Transverse colon (tissue), 4 donors: ENCODE results near the gene GSC2. TPM values are rescaled to one million over a fixed set of nuclear protein-coding genes. Genes with fewer than 3 reads are reported as not detected.

Experiments used
- DNase-seq: peaks from one replicate; pipeline ENCODE4 v3.0.0-alpha.2; 2019
- H3K27ac ChIP-seq, 4 donors: fragments of 200-600 bp; sonication (generic); 2 replicates each; pipeline ENCODE4 v1.5.1; 2016 to 2018; ENCODE audit warnings: inconsistent platforms in 4 of 4
- H3K27me3 ChIP-seq: fragments of 200-600 bp; sonication (generic); 2 replicates; pipeline ENCODE4 v1.5.1; 2017; ENCODE audit warnings: inconsistent platforms
- H3K36me3 ChIP-seq, 4 donors: fragments of 200-600 bp; sonication (generic); 2 replicates each; pipeline ENCODE4 v1.5.1; 2017 to 2019; ENCODE audit warnings: inconsistent platforms in 4 of 4
- H3K4me1 ChIP-seq, 4 donors: fragments of 200-600 bp; sonication (generic); 2 replicates each; pipeline ENCODE4 v1.5.1; 2017 to 2020; ENCODE audit warnings: inconsistent platforms in 4 of 4
- H3K4me3 ChIP-seq, 4 donors: fragments of 200-600 bp; sonication (generic); 1 replicate in 1 of 4; 2 replicates in 3 of 4; pipeline versions ENCODE4 v1.5.1 to v1.6.1; 2017 to 2019; ENCODE audit warnings: inconsistent platforms in 4 of 4
- H3K9me3 ChIP-seq, 2 donors: fragments of 200-600 bp; sonication (generic); 2 replicates each; pipeline ENCODE4 v1.5.1; 2017 to 2019; ENCODE audit warnings: inconsistent platforms in 2 of 2
- CTCF ChIP-seq, 5 experiments: fragments of 200-600 bp in 3 of 5; fragments of 450-650 bp in 2 of 5; sonication (generic) in 3 of 5; IDR thresholded peaks; 1 replicate in 2 of 5; 2 replicates in 3 of 5; pipeline ENCODE4 v1.5.1; 2016 to 2017; ENCODE audit warnings: antibody characterized with exemption in 5 of 5, inconsistent platforms in 3 of 5, mild to moderate bottlenecking in 2 of 5, moderate library complexity in 1 of 5
- EP300 ChIP-seq: sonication (generic); formaldehyde crosslinking; IDR thresholded peaks from one replicate; pipeline ENCODE4 v1.6.1; 2017; ENCODE audit warnings: antibody characterized with exemption, low read depth
- POLR2A ChIP-seq: fragments of 450-650 bp; IDR thresholded peaks from one replicate; pipeline ENCODE4 v1.6.1; 2016; ENCODE audit warnings: antibody characterized with exemption, mild to moderate bottlenecking, moderate library complexity
- POLR2AphosphoS5 ChIP-seq, 3 donors: sonication (generic); formaldehyde crosslinking; IDR thresholded peaks; one replicate each; pipeline ENCODE4 v1.6.1; 2016; ENCODE audit warnings: antibody characterized with exemption in 3 of 3
- WGBS, 2 donors: methylation state at CpG; one replicate each; pipeline ENCODE4 v1.1.5; 2018; ENCODE audit warnings: low coverage in 1 of 2; 5-methylcytosine and 5-hydroxymethylcytosine counted together
- in situ Hi-C, 4 donors: fragments of 200-750 bp; cut with MboI; loops; one replicate each; pipeline versions ENCODE4 v1.15.0 to v1.15.1; 2017; ENCODE audit warnings: low sequenced_read_pairs in 3 of 4, low pct_ligation_motif_present in 1 of 4, low pct_unique_long_range_greater_than_20kb in 1 of 4
- intact Hi-C: fragments of 100-400 bp; cut with DNase I; formaldehyde crosslinking; loops from one replicate; pipeline ENCODE4 v1.15.1; 2023; ENCODE audit warnings: low total_unique reads
- total RNA-seq, 4 donors: library from RNA; depleted of rRNA; stranded (reverse); fragments of >200 nt; gene quantifications; one replicate each; pipeline ENCODE4 v1.1.0, GENCODE V29; 2016

Gene GSC2
- total RNA-seq, 4 donors from 2014 or later: not detected

- H3K4me1 ChIP-seq: peaks cover 9 to 29% (median 25%) of the 10 kb centered on the region in 4 donors
- 83 to 95% methylated on average over 4 of the region's 4 CpGs for WGBS, 2 donors
- intact Hi-C loops: no loop called here
Observed at GRCh38 chr22:19123936-19124335, 26.2 kb downstream of the GSC2 start.

GRCh38 chr22:19122752-19123492, 27.2 kb downstream of the GSC2 start:
- peak overlapping the region; percentile 94 to 97 (median 96) for H3K27ac ChIP-seq
- peak overlapping the region; percentile 22 to 93 (median 70) for H3K4me3 ChIP-seq
- WGBS, 2 donors: 26 to 69% methylated on average over 4 to 25 of the region's 27 CpGs
- H3K27me3 ChIP-seq: no peaks in the 10 kb centered on the region
- no peaks in the 10 kb centered on the region for H3K36me3 ChIP-seq
- H3K9me3 ChIP-seq: no peaks in the 10 kb centered on the region
- peak; percentile 35 for DNase-seq
- H3K4me1 ChIP-seq: peaks cover 10 to 38% (median 32%) of the 10 kb centered on the region in 4 donors
- TF ChIP-seq POLR2A: no peak
- no peak for TF ChIP-seq CTCF (IDR thresholded peaks at IDR 0.05)
- TF ChIP-seq POLR2AphosphoS5 (IDR thresholded peaks at IDR 0.05): no peak
- no peak for TF ChIP-seq EP300
- intact Hi-C loops: no loop called here
- in situ Hi-C loops: no loop called here

More at GRCh38 chr22:19123936-19124335, 26.2 kb downstream of the GSC2 start:
- H3K36me3 ChIP-seq: no peaks in the 10 kb centered on the region
- DNase-seq: no peak
- TF ChIP-seq POLR2A (no peak), CTCF (IDR thresholded peaks at IDR 0.05) (no peak), EP300 (no peak), POLR2AphosphoS5 (IDR thresholded peaks at IDR 0.05) (no peak)
- H3K9me3 ChIP-seq: no peaks in the 10 kb centered on the region
- no peak overlapping the region for H3K4me3 ChIP-seq
- no peak overlapping the region for H3K27ac ChIP-seq
- H3K27me3 ChIP-seq: no peaks in the 10 kb centered on the region
- in situ Hi-C loops: no loop called here

DNA sequence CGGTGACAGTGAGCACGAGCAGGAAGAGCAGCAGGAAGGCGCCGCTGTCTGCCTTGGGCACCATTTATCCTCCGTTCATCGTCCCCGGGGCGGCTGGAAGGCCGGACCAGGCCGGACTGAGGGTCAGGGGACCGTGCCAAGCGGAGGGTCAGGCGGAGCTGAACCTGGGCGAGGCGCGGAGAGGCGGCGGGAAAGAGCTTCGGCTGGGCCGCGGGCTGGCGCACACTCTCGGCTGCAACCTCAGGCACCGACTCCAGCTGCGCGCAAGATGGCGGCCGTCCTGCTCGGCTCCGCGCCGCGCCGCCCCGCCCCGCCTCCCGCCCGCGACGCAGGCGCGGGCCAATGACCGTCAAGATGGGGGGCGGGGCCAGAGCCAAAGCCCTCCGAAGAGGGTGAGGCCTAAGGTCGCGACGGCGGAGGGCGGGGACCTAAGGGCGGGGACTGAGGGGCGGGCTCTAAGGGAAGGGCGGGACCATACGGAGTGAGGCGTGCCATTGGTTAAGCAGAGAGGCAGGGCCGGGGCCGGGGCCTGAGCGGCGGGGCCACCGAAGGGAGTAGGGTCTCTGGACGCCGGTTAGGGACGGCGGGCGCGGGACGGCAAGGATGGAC, 27.8 kb downstream of the GSC2 start, which contains the start of gene DGCR2:
Gene DGCR2 (minus strand): TSS at position 270 of the 609 bp plus-strand sequence. CDS start 206 bp downstream, at position 64.
- 2% methylated on average over 16 of the region's 67 CpGs; no CpG with 5 or more reads in 1 of the 2 donors for WGBS, 2 donors
- intact Hi-C loops: no loop called here
- Histone ChIP-seq H3K27me3 (no peaks in the 10 kb centered on the region), H3K27ac (peak within 1 kb of the TSS; percentile 94 to 97 (median 96)), H3K9me3 (no peaks in the 10 kb centered on the region), H3K4me3 (peak within 1 kb of the TSS; percentile 62 to 93 (median 70)), H3K4me1 (peaks cover 17 to 44% (median 39%) of the 10 kb centered on the region in 4 donors), H3K36me3 (no peaks in the 10 kb centered on the region)
- DNase-seq: peak; percentile 98
- TF ChIP-seq EP300 (no peak), CTCF (IDR thresholded peaks at IDR 0.05) (no peak), POLR2AphosphoS5 (IDR thresholded peaks at IDR 0.05) (peak; percentile 85 to 93 (median 89)), POLR2A (peak; percentile 82)
- in situ Hi-C loops: no loop called here

GRCh38 chr22:19121631-19122142, 28.4 kb downstream of the GSC2 start:
- 0% methylated on average over 12 of the region's 47 CpGs; no CpG with 5 or more reads in 1 of the 2 donors for WGBS, 2 donors
- peak overlapping the region; percentile 94 to 97 (median 96) for H3K27ac ChIP-seq
- no peaks in the 10 kb centered on the region for H3K9me3 ChIP-seq
- in situ Hi-C loops: no loop called here
- no peaks in the 10 kb centered on the region for H3K27me3 ChIP-seq
- H3K4me1 ChIP-seq: peaks cover 21 to 50% (median 42%) of the 10 kb centered on the region in 4 donors
- DNase-seq: peak; percentile 64
- intact Hi-C loops: no loop called here
- peak overlapping the region; percentile 62 to 93 (median 70) for H3K4me3 ChIP-seq
- H3K36me3 ChIP-seq: no peaks in the 10 kb centered on the region
- no peak for TF ChIP-seq CTCF (IDR thresholded peaks at IDR 0.05)
- TF ChIP-seq POLR2A: no peak
- TF ChIP-seq POLR2AphosphoS5 (IDR thresholded peaks at IDR 0.05): peak in 1 of 3 donors; percentile 5
- no peak for TF ChIP-seq EP300
